NOMO-1 treated with DMSO at 0.1 percent for 48 hours (cell line): ENCODE data around the gene ISOC1.

Experiments used
- DNase-seq: peaks from one replicate; lab custom pipeline; 2025; ENCODE audit not compliant: unreplicated experiment; lab: John Stamatoyannopoulos, UW

The ISOC1 gene

GRCh38 chr5:129094924-129095899, 663 bp downstream of the ISOC1 start:
- DNase-seq, result peak; percentile 26

- DNase-seq, result no peak
Measured at GRCh38 chr5:129096382-129096991, 1.9 kb downstream of the ISOC1 start.

GRCh38 chr5:129097498-129098296, 3.1 kb downstream of the ISOC1 start:
- no peak for DNase-seq

- DNase-seq, result no peak
Measured at GRCh38 chr5:129098488-129099183, 4.1 kb downstream of the ISOC1 start.

- DNase-seq, result no peak
Measured at GRCh38 chr5:129099184-129099569, 4.6 kb downstream of the ISOC1 start.

GRCh38 chr5:129101794-129102193, 7.2 kb downstream of the ISOC1 start:
- no peak for DNase-seq

GRCh38 chr5:129103397-129103796, 8.8 kb downstream of the ISOC1 start:
- no peak for DNase-seq

- no peak for DNase-seq
Measured at GRCh38 chr5:129104915-129105455, 10.4 kb downstream of the ISOC1 start.

GRCh38 chr5:129107637-129108036, 13.1 kb downstream of the ISOC1 start:
- DNase-seq, result no peak

GRCh38 chr5:129110742-129111141, 16.2 kb downstream of the ISOC1 start:
- DNase-seq, result no peak

- no peak for DNase-seq
Measured at GRCh38 chr5:129111351-129111750, 16.8 kb downstream of the ISOC1 start.

GRCh38 chr5:129112295-129112694, 17.7 kb downstream of the ISOC1 start:
- DNase-seq, result no peak

- DNase-seq, result no peak
Measured at GRCh38 chr5:129113867-129114266, 19.3 kb downstream of the ISOC1 start.

- DNase-seq, result no peak
Measured at GRCh38 chr5:129114539-129115193, 20.1 kb downstream of the ISOC1 start.

- no peak for DNase-seq
Measured at GRCh38 chr5:129115680-129116079, 21.1 kb downstream of the ISOC1 start.

GRCh38 chr5:129116797-129117196, 22.2 kb downstream of the ISOC1 start:
- no peak for DNase-seq

GRCh38 chr5:129118405-129118804, 23.9 kb downstream of the ISOC1 start:
- no peak for DNase-seq

GRCh38 chr5:129118826-129119225, 24.3 kb downstream of the ISOC1 start:
- DNase-seq, result no peak

GRCh38 chr5:129120158-129120581, 25.6 kb downstream of the ISOC1 start:
- DNase-seq, result no peak

GRCh38 chr5:129122560-129122959, 28.0 kb downstream of the ISOC1 start:
- no peak for DNase-seq
